ENCODE results near the gene RGL2. TPM values are rescaled to one million over a fixed set of nuclear protein-coding genes. Genes with fewer than 3 reads are reported as not detected.

The RGL2 gene
- total RNA-seq, 1 donor from 2014 or later = 114 TPM

GRCh38 chr6:33306356-33306755, 7.6 kb upstream of the RGL2 start:
- H3K36me3 ChIP-seq = peaks cover 77% of the 10 kb centered on the region
- no peaks in the 10 kb centered on the region for H3K9me3 ChIP-seq
- no peak for ATAC-seq
- no peak for TF ChIP-seq CTCF (IDR thresholded peaks at IDR 0.05)
- no peak overlapping the region for H3K4me3 ChIP-seq
- no peak for DNase-seq
- no peaks in the 10 kb centered on the region for H3K27me3 ChIP-seq
- intact Hi-C loops (cut with DNase I) = no loop called here
- H3K27ac ChIP-seq = no peak overlapping the region
- peaks cover 12% of the 10 kb centered on the region for H3K4me1 ChIP-seq

- Histone ChIP-seq H3K27me3 (no peaks in the 10 kb centered on the region), H3K27ac (no peak overlapping the region), H3K36me3 (peaks cover 67% of the 10 kb centered on the region), H3K9me3 (no peaks in the 10 kb centered on the region), H3K4me1 (peaks cover 15% of the 10 kb centered on the region), H3K4me3 (no peak overlapping the region)
- no peak for DNase-seq
- no peak for ATAC-seq
- no peak for TF ChIP-seq CTCF (IDR thresholded peaks at IDR 0.05)
- intact Hi-C loops (cut with DNase I) = no loop called here
Observed at GRCh38 chr6:33305052-33305451, 6.3 kb upstream of the RGL2 start.

- Histone ChIP-seq H3K36me3 (peaks cover 61% of the 10 kb centered on the region), H3K9me3 (no peaks in the 10 kb centered on the region), H3K4me1 (peaks cover 17% of the 10 kb centered on the region), H3K27me3 (no peaks in the 10 kb centered on the region), H3K4me3 (no peak overlapping the region), H3K27ac (no peak overlapping the region)
- intact Hi-C loops (cut with DNase I) = no loop called here
- ATAC-seq = no peak
- no peak for DNase-seq
- no peak for TF ChIP-seq CTCF (IDR thresholded peaks at IDR 0.05)
Observed at GRCh38 chr6:33304216-33304615, 5.5 kb upstream of the RGL2 start.

- H3K36me3 ChIP-seq = peaks cover 49% of the 10 kb centered on the region
- no peak overlapping the region for H3K4me3 ChIP-seq
- ATAC-seq = no peak
- no peaks in the 10 kb centered on the region for H3K9me3 ChIP-seq
- no peaks in the 10 kb centered on the region for H3K27me3 ChIP-seq
- intact Hi-C loops (cut with DNase I) = no loop called here
- no peak for DNase-seq
- H3K27ac ChIP-seq = no peak overlapping the region
- H3K4me1 ChIP-seq = peaks cover 24% of the 10 kb centered on the region
- no peak for TF ChIP-seq CTCF (IDR thresholded peaks at IDR 0.05)
Observed at GRCh38 chr6:33301877-33302276, 3.1 kb upstream of the RGL2 start.

GRCh38 chr6:33299237-33299944, 649 bp upstream of the RGL2 start:
- DNase-seq (peak; percentile 95), ATAC-seq (peak; percentile 81)
- peak overlapping the region; percentile 97 for H3K27ac ChIP-seq
- no peaks in the 10 kb centered on the region for H3K27me3 ChIP-seq
- intact Hi-C loops (cut with DNase I) = no loop called here
- peaks cover 17% of the 10 kb centered on the region for H3K4me1 ChIP-seq
- H3K9me3 ChIP-seq = no peaks in the 10 kb centered on the region
- peak; percentile 74 for TF ChIP-seq CTCF (IDR thresholded peaks at IDR 0.05)
- peaks cover 52% of the 10 kb centered on the region for H3K36me3 ChIP-seq
- H3K4me3 ChIP-seq = peak overlapping the region; percentile 90
